Panc1 (cell line): ENCODE results near the gene RPS6KB2. TPM values are rescaled to one million over a fixed set of nuclear protein-coding genes. Genes with fewer than 3 reads are reported as not detected.
A peak's percentile ranks its signal among the peaks of the same experiment; 100 is the strongest.

Experiments used
- ATAC-seq: fragments of 200-7000 bp; cut with Tn5 transposase; 2 replicates; pipeline ENCODE4 v1.9.1; 2020; ENCODE audit warnings: mild to moderate bottlenecking, moderate library complexity
- BruUV-seq: library from RNA; stranded (reverse); fragments of 400-500 nt; replicated peaks from 2 replicates; lab custom pipeline; 2021; lab: Mats Ljungman, UMichigan
- CTCF ChIA-PET: fragments of 300-600 bp; sonication (Branson Sonifier 250); formaldehyde crosslinking; loops from one replicate; lab custom pipeline; 2022; ENCODE audit warnings: antibody characterized with exemption; lab: Charles Lee
- POLR2A ChIA-PET: fragments of 300-600 bp; sonication (Branson Sonifier 250); formaldehyde crosslinking; loops from one replicate; lab custom pipeline; 2022; ENCODE audit warnings: antibody characterized with exemption; lab: Charles Lee
- DNase-seq: peaks from one replicate; pipeline ENCODE4 v3.0.0-alpha.2; 2010; ENCODE audit warnings: low read depth, low spot score
- H3K27ac ChIP-seq: 2 replicates; pipeline ENCODE4 v1.5.1; 2011; ENCODE audit warnings: mild to moderate bottlenecking, low read length, inconsistent platforms
- H3K27me3 ChIP-seq: fragments of 200-500 bp; sonication (Bioruptor generic); 2 replicates; pipeline ENCODE4 v1.6.0; 2014; ENCODE audit warnings: low read length, inconsistent platforms; ENCODE audit not compliant: control insufficient read depth, insufficient read depth
- H3K36me3 ChIP-seq: fragments of 200-500 bp; sonication (Bioruptor generic); 2 replicates; pipeline ENCODE4 v1.5.1; 2014; ENCODE audit warnings: inconsistent platforms, mild to moderate bottlenecking, low read length, moderate library complexity; ENCODE audit not compliant: control insufficient read depth, insufficient read depth
- H3K4me1 ChIP-seq: 2 replicates; pipeline ENCODE4 v1.5.1; 2011; ENCODE audit warnings: inconsistent platforms, mild to moderate bottlenecking, low read length, moderate library complexity; ENCODE audit not compliant: control insufficient read depth, insufficient read depth
- H3K4me3 ChIP-seq, 2 experiments: 2 replicates each; pipeline ENCODE4 v1.5.1; 2011 to 2012; ENCODE audit warnings: low read depth in 2 of 2, low read length in 2 of 2, mild to moderate bottlenecking in 2 of 2, inconsistent platforms in 1 of 2, moderate library complexity in 1 of 2
- H3K9me3 ChIP-seq: fragments of 200-500 bp; sonication (Bioruptor generic); 2 replicates; pipeline ENCODE4 v1.5.1; 2014; ENCODE audit warnings: low read depth, mild to moderate bottlenecking, inconsistent platforms, low read length, moderate library complexity; ENCODE audit not compliant: control insufficient read depth, insufficient read depth
- CTCF ChIP-seq: fragments of 450-650 bp; IDR thresholded peaks from 2 replicates; pipeline ENCODE4 v1.5.1; 2017; ENCODE audit warnings: mild to moderate bottlenecking
- POLR2AphosphoS5 ChIP-seq: IDR thresholded peaks from 2 replicates; pipeline ENCODE4 v1.6.1; 2012; ENCODE audit warnings: mild to moderate bottlenecking, low read depth, low read length, moderate library complexity
- REST ChIP-seq, 2 experiments: IDR thresholded peaks; 2 replicates each; pipeline ENCODE4 v1.6.1; 2011 to 2012; ENCODE audit warnings: low read depth in 2 of 2, control low read depth in 1 of 2, low read length in 1 of 2, mild to moderate bottlenecking in 1 of 2, moderate library complexity in 1 of 2; ENCODE audit not compliant: insufficient read depth in 1 of 2
- SIN3A ChIP-seq: IDR thresholded peaks from 2 replicates; pipeline ENCODE4 v1.6.1; 2012; ENCODE audit warnings: low read depth, mild to moderate bottlenecking, low read length, moderate library complexity, borderline replicate concordance; ENCODE audit not compliant: insufficient read depth
- TCF7L2 ChIP-seq: IDR thresholded peaks from 2 replicates; pipeline ENCODE4 v1.6.1; 2011; ENCODE audit warnings: mild to moderate bottlenecking, low read depth, low read length, inconsistent platforms
- in situ Hi-C: cut with HindIII; loops from 2 replicates; pipeline ENCODE4 v1.10.0; 2016; ENCODE audit warnings: low sequenced_read_pairs, low pct_unique_long_range_greater_than_20kb
- intact Hi-C: fragments of 100-400 bp; cut with micrococcal nuclease; formaldehyde crosslinking; loops from one replicate; pipeline ENCODE4 v1.10.0; 2022; ENCODE audit not compliant: unreplicated experiment
- total RNA-seq: library from RNA; stranded (reverse); gene quantifications from one replicate; pipeline ENCODE4 v1.2.1, GENCODE V29; 2021; ENCODE audit not compliant: unreplicated experiment

The RPS6KB2 gene
- total RNA-seq, 1 experiment from 2014 or later = 68.5 TPM

- BruUV-seq = no TSS peak
- H3K4me3 ChIP-seq = peak overlapping the region; percentile 66 to 89
- H3K9me3 ChIP-seq = no peaks in the 10 kb centered on the region
- DNase-seq (no peak), ATAC-seq (no peak)
- H3K36me3 ChIP-seq = no peaks in the 10 kb centered on the region
- TF ChIP-seq CTCF (no peak), SIN3A (no peak), POLR2AphosphoS5 (no peak), TCF7L2 (no peak), REST (IDR thresholded peaks at IDR 0.05; ENCODE audit: insufficient read depth in 1 of 2, low read depth in 2 of 2, low read length in 1 of 2) (no peak)
- no peaks in the 10 kb centered on the region for H3K27me3 ChIP-seq
- intact Hi-C loops (no loop called here), in situ Hi-C loops (no loop called here)
- ChIA-PET POLR2A (no interaction called here), CTCF (interaction anchor here (0.5 kb wide), 1 partner anchor 501 kb away, joined by 6 read pairs; no protein-coding TSS in a partner anchor)
- peaks cover 15% of the 10 kb centered on the region; the same call in 1 of the 2 replicates for H3K4me1 ChIP-seq
- peak overlapping the region; percentile 91; the same call in 1 of the 2 replicates for H3K27ac ChIP-seq
Observed at GRCh38 chr11:67483831-67484665, 55.8 kb downstream of the RPS6KB2 start.

- no peak overlapping the region for H3K27ac ChIP-seq
- H3K4me3 ChIP-seq = no peak overlapping the region
- in situ Hi-C loops = no loop called here
- no TSS peak for BruUV-seq
- H3K27me3 ChIP-seq = no peaks in the 10 kb centered on the region
- intact Hi-C loops = no loop called here
- H3K4me1 ChIP-seq = peaks cover 15% of the 10 kb centered on the region; the same call in 1 of the 2 replicates
- ChIA-PET CTCF (no interaction called here), POLR2A (no interaction called here)
- no peaks in the 10 kb centered on the region for H3K36me3 ChIP-seq
- no peak for TF ChIP-seq SIN3A
- TF ChIP-seq CTCF = no peak
- no peak for TF ChIP-seq REST (IDR thresholded peaks at IDR 0.05; ENCODE audit: insufficient read depth in 1 of 2, low read depth in 2 of 2, low read length in 1 of 2)
- no peak for TF ChIP-seq POLR2AphosphoS5
- no peak for TF ChIP-seq TCF7L2
- H3K9me3 ChIP-seq = no peaks in the 10 kb centered on the region
- no peak for DNase-seq
- ATAC-seq = no peak
Observed at GRCh38 chr11:67484847-67485311, 56.6 kb downstream of the RPS6KB2 start.
